Activated T-cell treated with anti-CD3 and anti-CD28 coated beads, Interleukin-2, amount 50 U/mL, for 48 hours (primary cell): ENCODE results near the gene TUBB4A.

Experiments
- DNase-seq, 2 experiments: peaks; one replicate each; pipeline ENCODE4 v3.0.0-alpha.2; 2020

The TUBB4A gene

GRCh38 chr19:6465663-6466062, 36.4 kb downstream of the TUBB4A start:
- DNase-seq: no peak

- no peak for DNase-seq
These were observed 37.1 kb downstream of the TUBB4A start for GRCh38 chr19:6465006-6465405.

- no peak for DNase-seq
These were observed 37.8 kb downstream of the TUBB4A start, which contains the start of gene CRB3 for GRCh38 chr19:6464070-6464873. Gene CRB3 (plus strand): TSS chr19:6464271. CDS start chr19:6464702, 431 bp downstream.

GRCh38 chr19:6460099-6460884, 41.8 kb downstream of the TUBB4A start:
- DNase-seq: peak; percentile 98

GRCh38 chr19:6459262-6460098, 42.6 kb downstream of the TUBB4A start, which contains the start of gene SLC25A23:
Gene SLC25A23 (minus strand): TSS chr19:6459792. CDS start chr19:6459628, 164 bp downstream.
- DNase-seq: peak; percentile 76 to 77

- DNase-seq: no peak
These were observed 43.3 kb downstream of the TUBB4A start for GRCh38 chr19:6458695-6459261.

- DNase-seq: no peak
These were observed 44.0 kb downstream of the TUBB4A start for GRCh38 chr19:6457958-6458694.

- DNase-seq: no peak
These were observed 46.2 kb downstream of the TUBB4A start for GRCh38 chr19:6455924-6456323.

GRCh38 chr19:6453951-6454565, 48.1 kb downstream of the TUBB4A start:
- DNase-seq: no peak

GRCh38 chr19:6452899-6453298, 49.2 kb downstream of the TUBB4A start:
- DNase-seq: no peak

- DNase-seq: no peak
These were observed 49.9 kb downstream of the TUBB4A start for GRCh38 chr19:6452223-6452614.

- DNase-seq: no peak
These were observed 50.4 kb downstream of the TUBB4A start for GRCh38 chr19:6451583-6452222.

- DNase-seq: no peak
These were observed 51.9 kb downstream of the TUBB4A start for GRCh38 chr19:6450166-6450565.

GRCh38 chr19:6448045-6448444, 54.1 kb downstream of the TUBB4A start:
- DNase-seq: no peak

- no peak for DNase-seq
These were observed 55.7 kb downstream of the TUBB4A start for GRCh38 chr19:6446452-6446851.
